HCT116 (cell line): ENCODE data around the gene PLEKHH2. TPM values are rescaled to one million over a fixed set of nuclear protein-coding genes. Genes with fewer than 3 reads are reported as not detected.

Source experiments
- ATAC-seq: fragments of 200-7000 bp; cut with Tn5 transposase; 2 replicates; pipeline ENCODE4 v1.9.1; 2020; ENCODE audit warnings: mild to moderate bottlenecking, moderate library complexity
- BruUV-seq: library from RNA; stranded (reverse); fragments of 400-500 nt; replicated peaks from 2 replicates; lab custom pipeline; 2021; lab: Mats Ljungman, UMichigan
- CTCF ChIA-PET: fragments of 300-600 bp; sonication (Branson Sonifier 250); formaldehyde crosslinking; loops from one replicate; lab custom pipeline; 2021; ENCODE audit warnings: antibody characterized with exemption; lab: Charles Lee
- POLR2A ChIA-PET: fragments of 300-600, 350-600 bp; sonication (Branson Sonifier 250); formaldehyde crosslinking; loops from one replicate; lab custom pipeline; 2021; ENCODE audit warnings: antibody characterized with exemption; lab: Charles Lee
- RAD21 ChIA-PET, 2 experiments: fragments of 300-600 bp; sonication (Branson Sonifier 250); formaldehyde crosslinking; loops; one replicate each; lab custom pipeline; 2023; ENCODE audit warnings: low total read pairs in 2 of 2; ENCODE audit not compliant: uncharacterized antibody in 2 of 2, unreplicated experiment in 2 of 2, low non-redundant PET in 1 of 2; lab: Charles Lee
- DNase-seq: peaks from one replicate; pipeline ENCODE4 v3.0.0-alpha.2; 2010; ENCODE audit warnings: low read depth, low spot score
- H2AFZ ChIP-seq: fragments of 200-600 bp; shearing (Covaris generic), sonication (generic); 2 replicates; pipeline ENCODE4 v1.6.1; 2017; ENCODE audit warnings: low read depth, mixed run types, mixed read lengths, antibody characterized with exemption, low read length; ENCODE audit not compliant: poor library complexity, severe bottlenecking
- H3K27ac ChIP-seq: 2 replicates; pipeline ENCODE4 v1.5.1; 2012; ENCODE audit warnings: low read depth, low read length
- H3K27me3 ChIP-seq: fragments of 200-600 bp; sonication (generic); 2 replicates; pipeline ENCODE4 v1.6.1; 2016; ENCODE audit warnings: mixed run types, low read length, mixed read lengths; ENCODE audit not compliant: insufficient read depth
- H3K36me3 ChIP-seq, 2 experiments: fragments of 200-500 bp in 1 of 2; fragments of 200-600 bp in 1 of 2; sonication (Bioruptor generic) in 1 of 2; sonication (generic) in 1 of 2; 2 replicates each; pipeline versions ENCODE4 v1.5.1 to v1.6.1; 2014 to 2016; ENCODE audit warnings: low read length in 2 of 2, inconsistent platforms in 1 of 2, mixed read lengths in 1 of 2, mixed run types in 1 of 2; ENCODE audit not compliant: insufficient read depth in 2 of 2, control insufficient read depth in 1 of 2
- H3K4me1 ChIP-seq, 2 experiments: fragments of 200-600 bp in 1 of 2; sonication (generic) in 1 of 2; 2 replicates each; pipeline versions ENCODE4 v1.5.1 to v1.6.1; 2012 to 2017; ENCODE audit warnings: low read length in 2 of 2, inconsistent platforms in 1 of 2, mild to moderate bottlenecking in 1 of 2, mixed read lengths in 1 of 2, mixed run types in 1 of 2, moderate library complexity in 1 of 2; ENCODE audit not compliant: insufficient read depth in 2 of 2, control insufficient read depth in 1 of 2
- H3K4me2 ChIP-seq: fragments of 200-600 bp; sonication (generic); 2 replicates; pipeline ENCODE4 v1.6.1; 2017; ENCODE audit warnings: mixed run types, low read length, mixed read lengths
- H3K4me3 ChIP-seq, 2 experiments: fragments of 200-600 bp in 1 of 2; sonication (generic) in 1 of 2; replicated peaks in 1 of 2; 2 replicates each; pipeline ENCODE4 v1.5.1; 2011 to 2016; ENCODE audit warnings: low read length in 2 of 2, control low read depth in 1 of 2, low read depth in 1 of 2, mild to moderate bottlenecking in 1 of 2, mixed read lengths in 1 of 2, mixed run types in 1 of 2
- H3K79me2 ChIP-seq: fragments of 200-600 bp; sonication (generic); 2 replicates; pipeline ENCODE4 v1.6.1; 2017; ENCODE audit warnings: mild to moderate bottlenecking, mixed run types, low read length, moderate library complexity, mixed read lengths; ENCODE audit not compliant: insufficient read depth
- H3K9ac ChIP-seq: fragments of 200-600 bp; sonication (generic); 2 replicates; pipeline ENCODE4 v1.6.1; 2016; ENCODE audit warnings: low read length, mixed read lengths
- H3K9me2 ChIP-seq: fragments of 200-600 bp; sonication (generic), shearing (Covaris generic); 2 replicates; pipeline ENCODE4 v1.6.1; 2017; ENCODE audit warnings: mixed run types, mild to moderate bottlenecking, moderate library complexity; ENCODE audit not compliant: insufficient read depth
- H3K9me3 ChIP-seq, 2 experiments: fragments of 200-500 bp in 1 of 2; fragments of 200-600 bp in 1 of 2; sonication (Bioruptor generic) in 1 of 2; sonication (generic) in 1 of 2; 2 replicates each; pipeline ENCODE4 v1.6.1; 2014 to 2017; ENCODE audit warnings: low read length in 2 of 2, mixed read lengths in 2 of 2, inconsistent platforms in 1 of 2, low read depth in 1 of 2, mild to moderate bottlenecking in 1 of 2, mixed run types in 1 of 2, moderate library complexity in 1 of 2; ENCODE audit not compliant: control insufficient read depth in 1 of 2, insufficient read depth in 1 of 2
- H4K20me1 ChIP-seq: fragments of 200-600 bp; sonication (generic), shearing (Covaris generic); 2 replicates; pipeline ENCODE4 v1.6.1; 2017; ENCODE audit warnings: mixed run types, mild to moderate bottlenecking, moderate library complexity; ENCODE audit not compliant: insufficient read depth
- EGR1 ChIP-seq: IDR thresholded peaks from 2 replicates; pipeline ENCODE4 v1.6.1; 2012; ENCODE audit warnings: low read depth
- ELF1 ChIP-seq: IDR thresholded peaks from 2 replicates; pipeline ENCODE4 v1.6.1; 2012; ENCODE audit warnings: low read depth, borderline replicate concordance
- EZH2 ChIP-seq: fragments of 200-600 bp; sonication (generic); IDR thresholded peaks from 2 replicates; pipeline ENCODE4 v1.6.1; 2017; ENCODE audit warnings: antibody characterized with exemption, mixed run types
- JUND ChIP-seq: IDR thresholded peaks from 2 replicates; pipeline ENCODE4 v1.6.1; 2012
- POLR2AphosphoS5 ChIP-seq: IDR thresholded peaks from 2 replicates; pipeline ENCODE4 v1.6.1; 2011; ENCODE audit warnings: mild to moderate bottlenecking, low read depth, low read length, moderate library complexity
- RAD21 ChIP-seq: IDR thresholded peaks from 2 replicates; pipeline ENCODE4 v1.6.1; 2012; ENCODE audit warnings: low read depth, mild to moderate bottlenecking
- SIN3A ChIP-seq: IDR thresholded peaks from 2 replicates; pipeline ENCODE4 v1.6.1; 2012; ENCODE audit warnings: low read depth
- SP1 ChIP-seq: IDR thresholded peaks from 2 replicates; pipeline ENCODE4 v1.6.1; 2012; ENCODE audit warnings: low read depth
- TCF7L2 ChIP-seq: IDR thresholded peaks from 2 replicates; pipeline ENCODE4 v1.7.0; 2011; ENCODE audit warnings: borderline replicate concordance, inconsistent platforms; ENCODE audit not compliant: insufficient read depth, insufficient read length; ENCODE audit errors: extremely low read depth
- YY1 ChIP-seq: IDR thresholded peaks from 2 replicates; pipeline ENCODE4 v1.6.1; 2011; ENCODE audit warnings: low read length, low read depth, moderate library complexity, mild to moderate bottlenecking; ENCODE audit not compliant: insufficient replicate concordance; ENCODE audit errors: extremely low read depth
- intact Hi-C: fragments of 100-400 bp; cut with micrococcal nuclease; formaldehyde crosslinking; loops from 2 replicates; pipeline ENCODE4 v1.10.0; 2022
- total RNA-seq: library from RNA; stranded (reverse); gene quantifications from one replicate; pipeline ENCODE4 v1.2.1, GENCODE V29; 2021; ENCODE audit not compliant: unreplicated experiment
- TF ChIP-seq, protein P1 (sequence below): IDR thresholded peaks from 2 replicates; pipeline ENCODE4 v1.6.1; 2012; ENCODE audit warnings: low read depth
- TF ChIP-seq, protein P2 (sequence below): IDR thresholded peaks from 2 replicates; pipeline ENCODE4 v1.6.1; 2011; ENCODE audit warnings: mild to moderate bottlenecking, low read length, moderate library complexity; ENCODE audit not compliant: insufficient replicate concordance; ENCODE audit errors: extremely low read depth

Gene PLEKHH2
- total RNA-seq, 1 experiment from 2014 or later = 7.8 TPM

DNA sequence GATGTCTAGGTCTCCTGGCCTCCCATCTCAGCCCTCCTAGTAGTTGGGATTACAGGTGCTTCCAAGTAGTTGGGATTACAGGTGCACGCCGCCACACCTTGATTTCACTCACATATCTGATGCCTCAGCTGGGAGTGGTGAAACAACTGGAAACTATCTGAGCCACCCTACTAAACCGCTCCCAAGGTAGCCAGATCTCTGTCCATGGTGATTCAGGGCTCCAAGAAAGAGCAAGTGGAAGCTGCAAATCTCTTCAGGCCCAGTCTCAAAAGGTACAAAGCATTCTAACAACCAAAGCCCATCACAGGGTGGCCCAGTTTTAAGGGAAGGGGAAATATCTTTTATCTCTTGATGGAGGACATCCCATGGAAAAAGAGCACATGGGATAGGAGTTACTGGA is 20.2 kb downstream of the PLEKHH2 start:
- Histone ChIP-seq H3K79me2 (no peaks in the 10 kb centered on the region), H3K27ac (no peak overlapping the region), H3K4me3 (no peak overlapping the region), H3K4me2 (no peak overlapping the region), H3K9me3 (no peaks in the 10 kb centered on the region), H3K27me3 (no peaks in the 10 kb centered on the region), H3K9me2 (no peaks in the 10 kb centered on the region; the same call in 1 of the 2 replicates), H3K36me3 (no peaks in the 10 kb centered on the region), H2AFZ (no peak overlapping the region), H3K9ac (no peak overlapping the region), H3K4me1 (no peaks in the 10 kb centered on the region), H4K20me1 (no peaks in the 10 kb centered on the region)
- TF ChIP-seq SP1 = no peak
- no peak for TF ChIP-seq EZH2
- TF ChIP-seq, protein P1, sequence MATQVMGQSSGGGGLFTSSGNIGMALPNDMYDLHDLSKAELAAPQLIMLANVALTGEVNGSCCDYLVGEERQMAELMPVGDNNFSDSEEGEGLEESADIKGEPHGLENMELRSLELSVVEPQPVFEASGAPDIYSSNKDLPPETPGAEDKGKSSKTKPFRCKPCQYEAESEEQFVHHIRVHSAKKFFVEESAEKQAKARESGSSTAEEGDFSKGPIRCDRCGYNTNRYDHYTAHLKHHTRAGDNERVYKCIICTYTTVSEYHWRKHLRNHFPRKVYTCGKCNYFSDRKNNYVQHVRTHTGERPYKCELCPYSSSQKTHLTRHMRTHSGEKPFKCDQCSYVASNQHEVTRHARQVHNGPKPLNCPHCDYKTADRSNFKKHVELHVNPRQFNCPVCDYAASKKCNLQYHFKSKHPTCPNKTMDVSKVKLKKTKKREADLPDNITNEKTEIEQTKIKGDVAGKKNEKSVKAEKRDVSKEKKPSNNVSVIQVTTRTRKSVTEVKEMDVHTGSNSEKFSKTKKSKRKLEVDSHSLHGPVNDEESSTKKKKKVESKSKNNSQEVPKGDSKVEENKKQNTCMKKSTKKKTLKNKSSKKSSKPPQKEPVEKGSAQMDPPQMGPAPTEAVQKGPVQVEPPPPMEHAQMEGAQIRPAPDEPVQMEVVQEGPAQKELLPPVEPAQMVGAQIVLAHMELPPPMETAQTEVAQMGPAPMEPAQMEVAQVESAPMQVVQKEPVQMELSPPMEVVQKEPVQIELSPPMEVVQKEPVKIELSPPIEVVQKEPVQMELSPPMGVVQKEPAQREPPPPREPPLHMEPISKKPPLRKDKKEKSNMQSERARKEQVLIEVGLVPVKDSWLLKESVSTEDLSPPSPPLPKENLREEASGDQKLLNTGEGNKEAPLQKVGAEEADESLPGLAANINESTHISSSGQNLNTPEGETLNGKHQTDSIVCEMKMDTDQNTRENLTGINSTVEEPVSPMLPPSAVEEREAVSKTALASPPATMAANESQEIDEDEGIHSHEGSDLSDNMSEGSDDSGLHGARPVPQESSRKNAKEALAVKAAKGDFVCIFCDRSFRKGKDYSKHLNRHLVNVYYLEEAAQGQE = peak; percentile 7; the same call in 1 of the 2 replicates
- no peak for TF ChIP-seq TCF7L2
- ChIA-PET POLR2A (no interaction called here), CTCF (no interaction called here), RAD21 (no interaction called here)
- intact Hi-C loops = no loop called here
- ATAC-seq (no peak), DNase-seq (no peak)
- no TSS peak for BruUV-seq

DNA sequence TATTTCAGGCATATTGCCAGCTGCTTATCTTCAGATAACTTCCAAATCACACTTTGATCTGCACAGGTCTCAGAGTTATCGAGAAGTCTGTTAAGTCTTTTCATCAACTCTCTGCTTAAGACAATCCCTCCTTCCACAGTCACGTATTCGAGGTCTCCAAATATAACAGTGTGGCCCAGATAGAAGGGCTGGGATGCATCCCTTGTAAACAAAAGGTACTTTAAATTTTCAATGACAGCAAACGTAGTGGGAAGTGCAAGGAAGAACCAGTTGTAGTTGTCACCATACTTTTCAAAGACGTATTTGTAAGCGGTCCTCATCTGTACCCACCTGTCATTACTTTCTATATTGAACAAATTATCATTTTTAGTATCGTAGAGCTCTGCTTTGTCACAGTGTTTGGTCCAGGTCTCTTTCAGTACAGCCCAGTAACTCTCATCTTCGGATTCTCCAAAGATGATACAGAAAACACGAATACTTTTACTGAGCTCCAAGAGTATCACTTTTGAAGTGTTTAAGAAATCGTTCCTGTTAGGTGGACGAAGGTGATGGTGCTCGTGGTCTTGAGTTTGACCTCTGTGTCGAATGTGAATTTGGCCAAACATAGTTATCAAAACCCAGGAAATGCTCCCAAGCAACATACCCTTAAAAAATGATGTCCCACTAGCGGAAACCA is 38.7 kb downstream of the PLEKHH2 start:
- TSS peak; percentile 36 for BruUV-seq
- H3K4me2 ChIP-seq = peak overlapping the region; percentile 59
- ATAC-seq (no peak), DNase-seq (no peak)
- H2AFZ ChIP-seq = peak overlapping the region; percentile 2
- peaks cover 0 to 2% of the 10 kb centered on the region in 2 experiments; a peak in 1 of 4 replicates for H3K4me1 ChIP-seq
- H3K9me3 ChIP-seq = no peaks in the 10 kb centered on the region
- H3K79me2 ChIP-seq = no peaks in the 10 kb centered on the region
- ChIA-PET RAD21 (no interaction called here), CTCF (no interaction called here), POLR2A (no interaction called here)
- H3K9me2 ChIP-seq = no peaks in the 10 kb centered on the region
- no peaks in the 10 kb centered on the region for H4K20me1 ChIP-seq
- no peaks in the 10 kb centered on the region for H3K27me3 ChIP-seq
- peak overlapping the region; percentile 39 to 49 for H3K4me3 ChIP-seq
- H3K36me3 ChIP-seq = no peaks in the 10 kb centered on the region
- 0 out of 2 replicates have a peak overlapping the region, but pooled peaks have one; percentile 11 for H3K9ac ChIP-seq
- H3K27ac ChIP-seq = no peak overlapping the region
- intact Hi-C loops = no loop called here
- TF ChIP-seq ELF1 = no peak
- TF ChIP-seq JUND = no peak
- no peak for TF ChIP-seq TCF7L2
- no peak for TF ChIP-seq EGR1
- TF ChIP-seq, protein P2, sequence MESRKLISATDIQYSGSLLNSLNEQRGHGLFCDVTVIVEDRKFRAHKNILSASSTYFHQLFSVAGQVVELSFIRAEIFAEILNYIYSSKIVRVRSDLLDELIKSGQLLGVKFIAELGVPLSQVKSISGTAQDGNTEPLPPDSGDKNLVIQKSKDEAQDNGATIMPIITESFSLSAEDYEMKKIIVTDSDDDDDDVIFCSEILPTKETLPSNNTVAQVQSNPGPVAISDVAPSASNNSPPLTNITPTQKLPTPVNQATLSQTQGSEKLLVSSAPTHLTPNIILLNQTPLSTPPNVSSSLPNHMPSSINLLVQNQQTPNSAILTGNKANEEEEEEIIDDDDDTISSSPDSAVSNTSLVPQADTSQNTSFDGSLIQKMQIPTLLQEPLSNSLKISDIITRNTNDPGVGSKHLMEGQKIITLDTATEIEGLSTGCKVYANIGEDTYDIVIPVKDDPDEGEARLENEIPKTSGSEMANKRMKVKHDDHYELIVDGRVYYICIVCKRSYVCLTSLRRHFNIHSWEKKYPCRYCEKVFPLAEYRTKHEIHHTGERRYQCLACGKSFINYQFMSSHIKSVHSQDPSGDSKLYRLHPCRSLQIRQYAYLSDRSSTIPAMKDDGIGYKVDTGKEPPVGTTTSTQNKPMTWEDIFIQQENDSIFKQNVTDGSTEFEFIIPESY = no peak
- TF ChIP-seq SIN3A = no peak
- TF ChIP-seq RAD21 = no peak
- no peak for TF ChIP-seq YY1
- no peak for TF ChIP-seq POLR2AphosphoS5
